Ovary (tissue), 9 donors: ENCODE data around the gene MAOB. TPM values are rescaled to one million over a fixed set of nuclear protein-coding genes. Genes with fewer than 3 reads are reported as not detected.
A peak's percentile ranks its signal among the peaks of the same experiment; 100 is the strongest.

Experiments used
- DNase-seq, 5 donors: peaks; one replicate each; pipeline ENCODE4 v3.0.0-alpha.2; 2019 to 2020
- H3K27ac ChIP-seq, 2 donors: fragments of 200-600 bp; one replicate each; pipeline versions ENCODE4 v1.5.1 to v1.8.0; 2019 to 2022
- H3K27me3 ChIP-seq: fragments of 200-600 bp; one replicate; pipeline ENCODE4 v1.8.0; 2022
- H3K36me3 ChIP-seq: fragments of 200-600 bp; sonication (generic); one replicate; pipeline ENCODE4 v1.5.1; 2019
- H3K4me1 ChIP-seq: one replicate; pipeline ENCODE4 v1.8.1; 2013; ENCODE audit warnings: mild to moderate bottlenecking, moderate library complexity; ENCODE audit not compliant: insufficient read depth
- H3K4me3 ChIP-seq: fragments of 200-600 bp; sonication (generic); one replicate; pipeline ENCODE4 v1.5.1; 2017
- H3K9me3 ChIP-seq, 2 donors: fragments of 200-600 bp in 1 of 2; sonication (generic) in 1 of 2; one replicate each; pipeline versions ENCODE4 v1.5.1 to v1.8.1; 2013 to 2019; ENCODE audit warnings: mild to moderate bottlenecking in 1 of 2, moderate library complexity in 1 of 2
- CTCF ChIP-seq, 3 donors: fragments of 450-650 bp in 2 of 3; fragments of 200-600 bp in 1 of 3; IDR thresholded peaks; one replicate each; pipeline versions ENCODE4 v1.5.1 to v1.8.0; 2016 to 2022; ENCODE audit warnings: antibody characterized with exemption in 3 of 3, mild to moderate bottlenecking in 1 of 3
- EP300 ChIP-seq: sonication (generic); formaldehyde crosslinking; IDR thresholded peaks from one replicate; pipeline ENCODE4 v1.6.1; 2017; ENCODE audit warnings: antibody characterized with exemption
- POLR2A ChIP-seq: fragments of 450-650 bp; IDR thresholded peaks from one replicate; pipeline ENCODE4 v1.6.1; 2017; ENCODE audit warnings: antibody characterized with exemption, mild to moderate bottlenecking, moderate library complexity
- WGBS, 3 donors: extraction: QIAGEN DNeasy Blood & Tissue Kit in 1 of 3; methylation state at CpG; one replicate each; pipeline versions ENCODE4 v1.1.5 to v1.1.7; 2013 to 2017; 5-methylcytosine and 5-hydroxymethylcytosine counted together
- intact Hi-C, 4 donors: fragments of 100-400 bp; cut with DNase I; formaldehyde crosslinking; loops; one replicate each; pipeline versions ENCODE4 v1.11.0 to v1.15.1; 2022 to 2023
- polyA plus RNA-seq, 2 donors: library from polyadenylated mRNA; stranded (reverse); fragments of 200-250 nt in 1 of 2; fragments of 350-450 nt in 1 of 2; fragmentation: Illumina TruSeq in 1 of 2; extraction: RNeasy Lipid Tissue Mini Kit (QIAGEN cat#74804) in 1 of 2; gene quantifications; one replicate each; pipeline ENCODE4 v1.2.3, GENCODE V29; 2013 to 2014
- total RNA-seq, 7 donors: library from RNA; depleted of rRNA in 2 of 7; stranded (reverse); fragments of >200 nt in 2 of 7; fragmentation: NEBNext Ultra II Directional in 3 of 7; extraction: Animal tissue kit (Norgen Biotek cat#: 25700) in 3 of 7; gene quantifications; one replicate each; pipeline versions ENCODE4 v1.1.0 to v1.2.4, GENCODE V29; 2016 to 2023
- donor health status: DM: no; HTN: no; CAD: no; lungs with moderate emphysema.
- donor health status: DM: no; HTN: no; CAD: no.
- donor health status: Bipolar disorder and iron deficiency.
- donor health status: DM: yes; HTN: yes; CAD: no.
- donor health status: DM: no; HTN: no; CAD: no.
- donor health status: DM: yes; HTN: yes; CAD: no.

MAOB gene
- total and polyA plus RNA-seq, 9 donors, result 57.2 to 322 (median 180) TPM

GRCh38 chrX:43885617-43886016 is 3.4 kb upstream of the MAOB start:
- no peaks in the 10 kb centered on the region for H3K4me1 ChIP-seq
- WGBS, 3 donors, result 70 to 77% (median 74%) methylated on average over 5 of the region's 5 CpGs
- DNase-seq, result no peak
- intact Hi-C loops, result no loop called here
- H3K27ac ChIP-seq, result no peak overlapping the region
- H3K4me3 ChIP-seq, result no peak overlapping the region
- TF ChIP-seq POLR2A (no peak), EP300 (no peak), CTCF (IDR thresholded peaks at IDR 0.05) (no peak)
- no peaks in the 10 kb centered on the region for H3K9me3 ChIP-seq
- H3K27me3 ChIP-seq, result no peaks in the 10 kb centered on the region
- no peaks in the 10 kb centered on the region for H3K36me3 ChIP-seq

GRCh38 chrX:43881410-43882293 is 598 bp downstream of the MAOB start:
- DNase-seq, result peak; percentile 40 to 73 (median 59)
- intact Hi-C loops, result no loop called here

GRCh38 chrX:43880425-43880824 is 1.8 kb downstream of the MAOB start:
- intact Hi-C loops, result no loop called here
- H3K27me3 ChIP-seq, result no peaks in the 10 kb centered on the region
- H3K27ac ChIP-seq, result no peak overlapping the region
- no peak for DNase-seq
- H3K4me1 ChIP-seq, result peaks cover 7% of the 10 kb centered on the region
- no peak overlapping the region for H3K4me3 ChIP-seq
- no peaks in the 10 kb centered on the region for H3K9me3 ChIP-seq
- TF ChIP-seq POLR2A (no peak), CTCF (IDR thresholded peaks at IDR 0.05) (no peak), EP300 (no peak)
- H3K36me3 ChIP-seq, result no peaks in the 10 kb centered on the region
- 38 to 43% (median 41%) methylated on average over 2 of the region's 2 CpGs for WGBS, 3 donors

More at GRCh38 chrX:43881410-43882293, 598 bp downstream of the MAOB start:
- no peak for TF ChIP-seq EP300
- TF ChIP-seq POLR2A, result no peak
- TF ChIP-seq CTCF (IDR thresholded peaks at IDR 0.05), result no peak
- H3K36me3 ChIP-seq, result no peaks in the 10 kb centered on the region
- H3K27me3 ChIP-seq, result no peaks in the 10 kb centered on the region
- peaks cover 6% of the 10 kb centered on the region for H3K4me1 ChIP-seq
- 23 to 50% (median 33%) methylated on average over 28 to 34 of the region's 34 CpGs for WGBS, 3 donors
- H3K4me3 ChIP-seq, result peak overlapping the region; percentile 51
- peak overlapping the region; percentile 50 to 86 for H3K27ac ChIP-seq
- H3K9me3 ChIP-seq, result no peaks in the 10 kb centered on the region

- intact Hi-C loops, result no loop called here
- DNase-seq, result peak in 2 of 5 donors; percentile 43 to 60
- no peak for TF ChIP-seq CTCF (IDR thresholded peaks at IDR 0.05)
- no peak for TF ChIP-seq EP300
- TF ChIP-seq POLR2A, result no peak
- Histone ChIP-seq H3K9me3 (no peaks in the 10 kb centered on the region), H3K4me1 (peaks cover 7% of the 10 kb centered on the region), H3K36me3 (no peaks in the 10 kb centered on the region), H3K27ac (peak overlapping the region in 1 of 2 donors; percentile 20), H3K4me3 (no peak overlapping the region), H3K27me3 (no peaks in the 10 kb centered on the region)
- 16 to 22% (median 19%) methylated on average over 6 of the region's 6 CpGs for WGBS, 3 donors
Observed at GRCh38 chrX:43878906-43879526, 3.2 kb downstream of the MAOB start.
